Measurements from ENCODE around the gene PATJ.
"Not testable (repeated sequence)": the region's sequence is repeated elsewhere in the genome, so short reads cannot be mapped to it uniquely, and the experiment has no call there.

PATJ gene

GRCh38 chr1:62117018-62117750, 374.9 kb downstream of the PATJ start:
- DNase-seq, result no peak

- DNase-seq, result no peak
Observed at GRCh38 chr1:62126579-62127290, 384.5 kb downstream of the PATJ start.

GRCh38 chr1:62128745-62129144, 386.5 kb downstream of the PATJ start:
- no peak for DNase-seq

GRCh38 chr1:62131093-62131725, 388.9 kb downstream of the PATJ start:
- DNase-seq, result no peak

- DNase-seq, result no peak
Observed at GRCh38 chr1:62138029-62138428, 395.7 kb downstream of the PATJ start.

- no peak for DNase-seq
Observed at GRCh38 chr1:62139410-62139809, 397.1 kb downstream of the PATJ start.

- no peak for DNase-seq
Observed at GRCh38 chr1:62140666-62141065, 398.4 kb downstream of the PATJ start.

- DNase-seq, result no peak
Observed at GRCh38 chr1:62142496-62142895, 400.2 kb downstream of the PATJ start.

GRCh38 chr1:62144238-62144831, 402.1 kb downstream of the PATJ start:
- no peak for DNase-seq

- DNase-seq, result no peak
Observed at GRCh38 chr1:62159940-62160348, 417.7 kb downstream of the PATJ start.

- no peak for DNase-seq
Observed at GRCh38 chr1:62161711-62162110, 419.4 kb downstream of the PATJ start.

GRCh38 chr1:62170380-62170779, 428.1 kb downstream of the PATJ start:
- not testable (repeated sequence) for DNase-seq

- DNase-seq, result no peak
Observed at GRCh38 chr1:62175568-62176179, 433.4 kb downstream of the PATJ start.

GRCh38 chr1:62176597-62177312, 434.5 kb downstream of the PATJ start:
- DNase-seq, result no peak

- DNase-seq, result no peak
Observed at GRCh38 chr1:62177621-62178020, 435.3 kb downstream of the PATJ start.

GRCh38 chr1:62178372-62178771, 436.1 kb downstream of the PATJ start:
- no peak for DNase-seq

- not testable (repeated sequence) for DNase-seq
Observed at GRCh38 chr1:62180054-62180453, 437.8 kb downstream of the PATJ start.

- DNase-seq, result no peak
Observed at GRCh38 chr1:62180639-62181038, 438.4 kb downstream of the PATJ start.

GRCh38 chr1:62181532-62181931, 439.3 kb downstream of the PATJ start:
- DNase-seq, result no peak

- DNase-seq, result not testable (repeated sequence)
Observed at GRCh38 chr1:62182157-62182556, 439.9 kb downstream of the PATJ start.

GRCh38 chr1:62183164-62184020, 441.1 kb downstream of the PATJ start:
- not testable (repeated sequence) for DNase-seq

Measured in activated T-cell treated with anti-CD3 and anti-CD28 coated beads, Interleukin-2, amount 50 U/mL, for 1 hour (primary cell).